Measurements from ENCODE around the gene GP1BB.

GP1BB gene

DNA sequence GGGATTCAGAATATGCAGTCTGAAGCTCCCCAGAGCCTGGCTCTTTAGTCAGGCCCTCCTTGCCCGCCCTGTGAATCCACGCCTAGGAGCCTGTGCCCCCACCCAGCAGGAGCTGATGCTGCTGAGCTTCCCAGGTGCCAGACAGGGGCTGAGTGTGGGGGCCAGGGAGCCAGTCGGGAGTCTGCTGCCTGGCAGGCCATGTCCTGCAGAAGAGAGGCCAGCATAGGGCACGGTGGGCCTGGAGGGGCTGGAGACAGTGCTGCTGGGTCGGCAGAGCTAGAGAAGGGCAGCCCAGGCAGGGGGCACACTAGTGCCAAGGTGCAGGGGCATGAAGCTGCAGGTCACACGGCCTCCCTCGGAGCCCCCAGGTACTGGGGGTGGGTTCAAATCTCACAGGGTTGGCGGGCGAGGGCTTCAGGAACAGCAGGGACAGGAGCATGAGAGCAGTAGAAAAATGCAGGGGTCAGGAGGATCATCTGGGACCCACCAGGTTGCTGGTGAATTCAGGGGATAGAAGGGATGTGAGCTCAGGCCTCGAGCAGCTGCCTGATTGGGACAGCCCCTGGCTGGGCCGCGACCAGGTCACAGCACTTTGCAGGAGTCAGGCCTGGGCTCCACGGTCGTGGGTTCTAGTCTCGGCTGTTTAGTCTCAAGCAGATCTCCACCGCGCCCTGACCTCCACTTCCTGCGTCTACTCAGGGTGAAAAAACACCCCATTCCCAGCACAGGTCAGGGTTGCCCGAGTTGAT, 13.1 kb upstream of the GP1BB start:
- in situ Hi-C loops (cut with HindIII; ENCODE audit: low pct_ligation_motif_present, low pct_unique_long_range_greater_than_20kb, low sequenced_read_pairs) = no loop called here
- no peak for DNase-seq

GRCh38 chr22:19710769-19711106, 12.6 kb upstream of the GP1BB start:
- DNase-seq = no peak
- in situ Hi-C loops (cut with HindIII; ENCODE audit: low pct_ligation_motif_present, low pct_unique_long_range_greater_than_20kb, low sequenced_read_pairs) = no loop called here

DNA sequence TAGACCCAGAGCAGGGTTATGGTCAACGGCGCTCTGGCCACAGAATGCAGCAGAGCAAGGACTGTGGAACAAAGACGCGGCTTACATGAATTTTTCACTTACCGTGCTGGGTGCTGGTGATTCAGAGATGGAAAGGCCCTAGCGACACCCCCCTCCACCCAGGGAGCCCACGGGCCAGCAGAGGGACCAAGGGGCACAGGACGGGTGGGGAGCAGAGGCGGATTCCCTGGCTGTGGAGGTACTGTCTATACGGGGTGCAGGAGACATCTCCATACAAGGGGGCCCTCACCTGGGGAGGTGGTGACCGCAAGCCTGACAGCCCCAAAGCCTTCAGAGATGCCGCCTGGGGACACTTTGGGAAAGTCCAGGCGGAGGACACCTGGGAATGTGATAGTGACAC, 10.1 kb upstream of the GP1BB start:
- in situ Hi-C loops (cut with HindIII; ENCODE audit: low pct_ligation_motif_present, low pct_unique_long_range_greater_than_20kb, low sequenced_read_pairs) = no loop called here
- no peak for DNase-seq

GRCh38 chr22:19713650-19714311, 9.6 kb upstream of the GP1BB start:
- in situ Hi-C loops (cut with HindIII; ENCODE audit: low pct_ligation_motif_present, low pct_unique_long_range_greater_than_20kb, low sequenced_read_pairs) = no loop called here
- no peak for DNase-seq

DNA sequence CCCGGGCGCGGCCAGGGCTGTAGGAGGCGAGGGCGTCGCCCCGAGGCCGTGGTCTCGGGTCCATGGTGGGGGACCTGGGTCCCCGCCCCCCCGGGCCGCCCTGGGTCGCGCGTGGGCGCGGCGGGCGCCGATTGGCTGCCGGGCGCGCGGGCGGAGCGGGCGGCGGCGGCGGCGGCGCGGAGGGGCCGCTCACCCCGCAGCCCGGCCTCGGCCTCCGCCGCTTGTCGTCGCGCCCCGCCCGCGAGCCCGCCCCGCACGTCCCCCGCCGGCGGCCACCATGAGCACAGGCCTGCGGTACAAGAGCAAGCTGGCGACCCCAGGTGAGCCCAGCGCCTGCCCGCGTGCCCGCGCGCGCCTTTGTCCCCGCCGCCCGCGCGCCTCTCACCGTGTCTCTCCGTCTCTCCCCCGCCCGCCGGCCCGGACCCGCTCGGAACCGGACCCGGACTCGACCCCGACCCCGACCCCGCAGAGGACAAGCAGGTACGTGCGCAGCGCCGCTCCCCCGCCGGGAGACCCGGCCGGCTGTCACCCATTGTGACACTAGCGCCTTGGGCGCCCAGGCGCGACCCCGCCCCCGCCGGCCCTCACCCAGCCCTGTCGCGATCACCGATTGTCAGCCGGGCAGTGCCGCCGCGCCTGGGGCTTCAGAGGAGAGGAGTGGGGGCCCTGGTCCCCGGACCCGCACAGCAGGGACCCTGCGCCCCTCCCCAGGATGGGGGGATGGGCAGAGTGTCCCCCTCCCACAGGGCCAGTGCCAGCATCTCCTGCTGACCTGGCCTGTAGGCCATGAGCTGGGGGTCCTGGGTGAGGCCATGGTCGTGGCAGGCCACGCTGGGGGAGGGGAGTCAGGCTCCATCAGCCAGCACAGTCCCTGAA, 8.8 kb upstream of the GP1BB start, which contains the start of gene SEPTIN5:
Gene SEPTIN5, plus strand, starts transcription at position 192 of the 876 bp plus-strand sequence. Its CDS starts 86 bp downstream, at position 278.
- DNase-seq = no peak
- in situ Hi-C loops (cut with HindIII; ENCODE audit: low pct_ligation_motif_present, low pct_unique_long_range_greater_than_20kb, low sequenced_read_pairs) = no loop called here

DNA sequence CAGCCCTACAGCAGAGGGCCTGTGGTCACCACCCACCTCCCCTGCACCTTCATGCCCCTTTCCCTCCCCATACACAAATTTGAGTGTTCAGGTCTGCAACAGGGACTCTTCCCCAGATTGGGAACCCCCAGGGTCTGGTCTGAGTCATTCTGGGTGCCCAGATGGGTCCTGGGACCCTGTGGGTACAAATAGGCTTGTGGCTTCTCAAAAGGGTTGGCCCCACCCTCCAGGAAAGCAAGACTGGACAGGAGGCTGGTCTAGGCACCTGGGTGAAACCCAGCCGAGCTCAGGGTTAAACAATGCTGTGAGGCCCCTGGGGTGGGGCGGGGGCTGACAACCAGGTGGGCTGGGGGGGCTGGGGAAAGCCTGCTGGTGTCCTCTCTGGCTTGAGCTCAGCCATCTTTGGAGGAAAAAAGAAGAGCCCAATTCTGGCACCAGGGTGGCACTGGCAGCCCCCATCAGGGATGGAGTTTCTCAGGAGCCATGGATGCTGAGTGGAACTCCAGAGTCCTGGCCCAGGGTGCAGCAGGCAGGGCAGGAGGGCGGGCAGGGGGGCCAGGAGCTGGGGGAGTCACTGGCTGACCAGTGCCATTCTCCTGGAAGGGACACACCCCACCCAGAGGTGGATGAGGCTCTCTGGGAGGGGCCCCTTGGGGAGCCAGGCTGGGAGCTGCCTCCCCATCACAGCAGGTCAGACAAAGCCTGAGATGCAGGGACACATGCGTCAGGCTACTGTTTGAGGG, 8.0 kb upstream of the GP1BB start:
- in situ Hi-C loops (cut with HindIII; ENCODE audit: low pct_ligation_motif_present, low pct_unique_long_range_greater_than_20kb, low sequenced_read_pairs) = no loop called here
- no peak for DNase-seq

DNA sequence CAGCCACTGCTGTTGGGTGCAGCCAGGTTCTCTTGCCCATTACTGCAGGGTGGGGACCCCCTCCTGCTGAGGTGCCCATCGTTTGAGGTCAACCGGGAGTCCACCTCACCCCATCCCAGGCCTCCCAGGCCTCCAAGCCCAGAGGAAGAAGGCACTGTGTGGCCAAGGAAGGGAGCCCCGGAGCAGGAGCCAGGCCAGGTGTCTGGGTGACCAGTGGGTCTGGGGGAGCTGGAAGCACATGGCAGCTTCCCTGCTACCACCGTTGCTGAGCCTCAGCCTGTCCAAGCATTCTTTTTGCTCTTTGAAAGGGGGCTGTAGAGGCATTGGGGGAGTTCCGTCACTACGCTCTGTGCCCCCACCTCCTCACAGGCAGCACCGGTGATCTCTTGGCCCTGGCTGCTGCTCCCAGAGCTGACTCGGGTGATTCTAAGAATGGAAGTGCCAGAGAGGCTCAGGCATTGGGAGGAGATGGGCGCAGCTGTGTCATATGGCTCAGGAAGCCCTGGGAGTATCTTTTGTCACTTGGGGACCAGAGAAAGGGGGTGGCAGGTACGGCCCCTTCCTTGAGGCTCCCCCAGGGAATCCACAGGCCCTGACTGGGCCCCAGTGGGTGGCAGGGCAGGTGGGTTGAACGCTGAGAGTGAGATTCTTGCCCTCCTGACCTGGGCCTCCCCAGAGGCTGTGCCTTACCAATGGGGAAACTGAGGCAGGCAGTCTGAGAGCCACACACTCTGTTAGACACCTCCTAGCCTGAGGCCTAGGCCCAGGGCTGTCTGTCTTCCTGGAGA, 7.1 kb upstream of the GP1BB start:
- DNase-seq = no peak
- in situ Hi-C loops (cut with HindIII; ENCODE audit: low pct_ligation_motif_present, low pct_unique_long_range_greater_than_20kb, low sequenced_read_pairs) = no loop called here

GRCh38 chr22:19716829-19717105, 6.6 kb upstream of the GP1BB start:
- in situ Hi-C loops (cut with HindIII; ENCODE audit: low pct_ligation_motif_present, low pct_unique_long_range_greater_than_20kb, low sequenced_read_pairs) = no loop called here
- DNase-seq = no peak

GRCh38 chr22:19717181-19717580, 6.2 kb upstream of the GP1BB start:
- no peak for DNase-seq
- in situ Hi-C loops (cut with HindIII; ENCODE audit: low pct_ligation_motif_present, low pct_unique_long_range_greater_than_20kb, low sequenced_read_pairs) = no loop called here

GRCh38 chr22:19717691-19718455, 5.5 kb upstream of the GP1BB start:
- DNase-seq = peak; percentile 57
- in situ Hi-C loops (cut with HindIII; ENCODE audit: low pct_ligation_motif_present, low pct_unique_long_range_greater_than_20kb, low sequenced_read_pairs) = no loop called here

DNA sequence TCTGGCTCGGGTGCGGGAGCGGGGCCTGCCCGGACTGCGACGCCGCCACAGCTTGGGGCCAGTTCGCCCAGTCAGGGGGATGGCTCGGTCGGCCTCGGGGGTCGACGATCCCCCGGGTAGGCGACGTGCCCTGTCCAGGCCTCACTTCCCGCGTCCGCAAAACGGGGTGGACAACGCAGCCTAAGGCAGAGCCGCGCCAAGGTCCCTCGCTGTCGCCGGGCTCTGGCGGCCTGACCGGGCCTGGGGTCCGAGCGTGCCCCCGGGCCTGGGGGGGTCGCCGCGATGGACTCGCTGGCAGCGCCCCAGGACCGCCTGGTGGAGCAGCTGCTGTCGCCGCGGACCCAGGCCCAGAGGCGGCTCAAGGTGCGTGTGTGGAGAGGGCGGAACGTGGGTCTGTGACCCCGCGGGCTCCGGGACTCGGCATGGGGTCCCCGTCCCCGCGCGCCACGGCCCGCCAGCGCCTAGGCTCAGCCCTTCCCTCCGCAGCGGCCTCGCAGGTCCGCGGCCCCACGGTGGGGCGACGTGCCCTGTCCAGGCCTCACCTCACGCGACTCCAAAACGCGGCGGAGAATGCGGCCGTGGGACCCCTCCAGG, 4.8 kb upstream of the GP1BB start:
- no peak for DNase-seq
- in situ Hi-C loops (cut with HindIII; ENCODE audit: low pct_ligation_motif_present, low pct_unique_long_range_greater_than_20kb, low sequenced_read_pairs) = no loop called here

GRCh38 chr22:19719050-19719482, 4.3 kb upstream of the GP1BB start:
- DNase-seq = no peak
- in situ Hi-C loops (cut with HindIII; ENCODE audit: low pct_ligation_motif_present, low pct_unique_long_range_greater_than_20kb, low sequenced_read_pairs) = no loop called here

GRCh38 chr22:19719488-19720021, 3.8 kb upstream of the GP1BB start:
- in situ Hi-C loops (cut with HindIII; ENCODE audit: low pct_ligation_motif_present, low pct_unique_long_range_greater_than_20kb, low sequenced_read_pairs) = no loop called here
- no peak for DNase-seq

DNA sequence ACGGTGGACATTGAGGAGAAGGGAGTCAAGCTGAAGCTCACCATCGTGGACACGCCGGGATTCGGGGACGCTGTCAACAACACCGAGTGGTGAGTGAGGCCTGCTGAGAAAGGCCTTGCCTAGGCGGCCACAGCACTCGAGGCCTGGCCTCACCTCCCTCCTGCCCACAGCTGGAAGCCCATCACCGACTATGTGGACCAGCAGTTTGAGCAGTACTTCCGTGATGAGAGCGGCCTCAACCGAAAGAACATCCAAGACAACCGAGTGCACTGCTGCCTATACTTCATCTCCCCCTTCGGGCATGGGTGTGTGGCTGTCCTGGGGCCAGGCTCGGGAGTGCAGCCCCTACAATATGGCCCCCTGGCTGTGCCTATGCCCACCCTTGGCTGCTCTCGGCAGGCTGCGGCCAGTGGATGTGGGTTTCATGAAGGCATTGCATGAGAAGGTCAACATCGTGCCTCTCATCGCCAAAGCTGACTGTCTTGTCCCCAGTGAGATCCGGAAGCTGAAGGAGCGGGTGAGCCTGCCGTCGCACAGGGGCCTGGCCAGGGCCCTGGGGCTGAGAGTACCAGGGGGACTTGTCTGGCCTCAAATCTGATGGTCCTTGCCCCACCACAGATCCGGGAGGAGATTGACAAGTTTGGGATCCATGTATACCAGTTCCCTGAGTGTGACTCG, 3.0 kb upstream of the GP1BB start:
- in situ Hi-C loops (cut with HindIII; ENCODE audit: low pct_ligation_motif_present, low pct_unique_long_range_greater_than_20kb, low sequenced_read_pairs) = no loop called here
- DNase-seq = no peak

GRCh38 chr22:19720999-19721329, 2.4 kb upstream of the GP1BB start:
- in situ Hi-C loops (cut with HindIII; ENCODE audit: low pct_ligation_motif_present, low pct_unique_long_range_greater_than_20kb, low sequenced_read_pairs) = no loop called here
- no peak for DNase-seq

DNA sequence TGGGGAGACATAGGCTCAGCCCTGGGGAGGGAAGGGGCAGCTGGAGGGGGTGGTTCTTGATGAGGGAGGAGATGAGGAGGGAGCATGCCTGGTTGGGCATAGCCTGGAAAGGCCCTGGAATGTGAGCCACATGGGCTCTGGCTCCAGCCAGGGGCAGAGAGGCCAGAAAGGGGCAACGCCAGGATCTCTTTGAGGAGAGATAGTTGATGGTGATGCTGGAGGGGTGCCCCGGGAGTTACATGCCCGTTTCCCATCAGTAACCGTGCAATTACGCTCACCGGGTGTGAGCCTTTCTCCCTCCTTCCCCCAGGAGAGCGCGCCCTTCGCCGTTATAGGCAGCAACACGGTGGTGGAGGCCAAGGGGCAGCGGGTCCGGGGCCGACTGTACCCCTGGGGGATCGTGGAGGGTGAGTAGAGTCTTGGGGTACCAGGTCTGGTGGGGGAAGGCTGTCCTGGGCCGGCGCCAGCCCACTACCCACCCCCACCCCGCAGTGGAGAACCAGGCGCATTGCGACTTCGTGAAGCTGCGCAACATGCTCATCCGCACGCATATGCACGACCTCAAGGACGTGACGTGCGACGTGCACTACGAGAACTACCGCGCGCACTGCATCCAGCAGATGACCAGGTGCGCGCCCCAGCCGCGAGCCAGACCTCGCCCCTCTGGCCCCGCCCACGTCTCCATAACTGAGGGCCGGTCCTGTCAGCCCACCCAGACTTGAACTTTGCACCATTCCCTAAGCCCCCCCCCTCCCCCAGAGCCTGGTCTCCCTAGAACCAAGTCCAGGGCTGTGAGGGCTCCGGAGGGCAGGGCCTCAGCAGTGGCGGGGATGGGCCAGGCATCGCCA, 1.8 kb upstream of the GP1BB start:
- no peak for DNase-seq
- in situ Hi-C loops (cut with HindIII; ENCODE audit: low pct_ligation_motif_present, low pct_unique_long_range_greater_than_20kb, low sequenced_read_pairs) = no loop called here

All from ACHN (cell line).